Trophoblast cell (in vitro differentiated cells and primary cell): ENCODE measurements around the gene NUP88.

Source experiments
- DNase-seq, 2 donors: peaks; one replicate each; pipeline ENCODE4 v3.0.0-alpha.2; 2016
- H2AFZ ChIP-seq: 2 replicates; pipeline ENCODE4 v1.6.1; 2013; ENCODE audit warnings: low read length, moderate library complexity, mild to moderate bottlenecking; ENCODE audit not compliant: insufficient read depth, poor library complexity
- H2AK5ac ChIP-seq: 2 replicates; pipeline ENCODE4 v1.6.1; 2013; ENCODE audit warnings: mild to moderate bottlenecking, low read length
- H2BK120ac ChIP-seq: 2 replicates; pipeline ENCODE4 v1.6.1; 2013; ENCODE audit warnings: low read length, mild to moderate bottlenecking, moderate library complexity; ENCODE audit not compliant: insufficient read depth, poor library complexity
- H2BK12ac ChIP-seq: 2 replicates; pipeline ENCODE4 v1.6.1; 2013; ENCODE audit warnings: mild to moderate bottlenecking, low read length, moderate library complexity
- H2BK5ac ChIP-seq: 2 replicates; pipeline ENCODE4 v1.6.1; 2013; ENCODE audit warnings: low read length, low read depth, moderate library complexity, mild to moderate bottlenecking; ENCODE audit not compliant: poor library complexity
- H3K14ac ChIP-seq: 2 replicates; pipeline ENCODE4 v1.6.1; 2013; ENCODE audit warnings: mild to moderate bottlenecking, low read length
- H3K18ac ChIP-seq: 2 replicates; pipeline ENCODE4 v1.6.1; 2013; ENCODE audit warnings: mild to moderate bottlenecking, low read length
- H3K23ac ChIP-seq: 2 replicates; pipeline ENCODE4 v1.6.1; 2013; ENCODE audit warnings: low read length
- H3K27ac ChIP-seq: 2 replicates; pipeline ENCODE4 v1.5.1; 2013; ENCODE audit warnings: low read depth, mild to moderate bottlenecking, inconsistent platforms, low read length, moderate library complexity
- H3K27me3 ChIP-seq: 2 replicates; pipeline ENCODE4 v1.6.1; 2013; ENCODE audit warnings: inconsistent platforms, mild to moderate bottlenecking, low read length, moderate library complexity; ENCODE audit not compliant: insufficient read depth
- H3K36me3 ChIP-seq, 2 experiments: 1 replicate in 1 of 2; 2 replicates in 1 of 2; pipeline ENCODE4 v1.6.1; 2013; ENCODE audit warnings: low read length in 2 of 2, mild to moderate bottlenecking in 2 of 2, moderate library complexity in 1 of 2; ENCODE audit not compliant: insufficient read depth in 2 of 2, control insufficient read depth in 1 of 2
- H3K4ac ChIP-seq: 2 replicates; pipeline ENCODE4 v1.6.1; 2013; ENCODE audit warnings: low read depth, mild to moderate bottlenecking, low read length, moderate library complexity
- H3K4me1 ChIP-seq, 2 experiments: 1 replicate in 1 of 2; 2 replicates in 1 of 2; pipeline ENCODE4 v1.6.1; 2013; ENCODE audit warnings: low read length in 2 of 2, mild to moderate bottlenecking in 2 of 2, moderate library complexity in 1 of 2; ENCODE audit not compliant: insufficient read depth in 2 of 2, control insufficient read depth in 1 of 2
- H3K4me2 ChIP-seq: 2 replicates; pipeline ENCODE4 v1.6.1; 2013; ENCODE audit warnings: inconsistent platforms, mild to moderate bottlenecking, low read length, moderate library complexity
- H3K4me3 ChIP-seq: 2 replicates; pipeline ENCODE4 v1.5.1; 2013; ENCODE audit warnings: mild to moderate bottlenecking, low read depth, low read length, inconsistent platforms
- H3K79me1 ChIP-seq: one replicate; pipeline ENCODE4 v1.6.1; 2013; ENCODE audit warnings: low read length
- H3K79me2 ChIP-seq: 2 replicates; pipeline ENCODE4 v1.6.1; 2013; ENCODE audit warnings: low read length, mild to moderate bottlenecking; ENCODE audit not compliant: control insufficient read depth, insufficient read depth, poor library complexity
- H3K9ac ChIP-seq: 2 replicates; pipeline ENCODE4 v1.6.1; 2013; ENCODE audit warnings: mild to moderate bottlenecking, low read length
- H3K9me3 ChIP-seq: 2 replicates; pipeline ENCODE4 v1.6.1; 2013; ENCODE audit warnings: low read depth, mild to moderate bottlenecking, control low read depth, inconsistent platforms, low read length; ENCODE audit not compliant: insufficient read depth
- H4K12ac ChIP-seq: 2 replicates; pipeline ENCODE4 v1.6.1; 2013; ENCODE audit warnings: low read depth, mild to moderate bottlenecking, low read length, moderate library complexity
- H4K8ac ChIP-seq: 2 replicates; pipeline ENCODE4 v1.6.1; 2013; ENCODE audit warnings: low read depth, mild to moderate bottlenecking, low read length, moderate library complexity
- H4K91ac ChIP-seq: one replicate; pipeline ENCODE4 v1.6.1; 2013; ENCODE audit warnings: low read depth, mild to moderate bottlenecking, low read length, moderate library complexity
- WGBS: extraction: QIAGEN DNeasy Blood & Tissue Kit; methylation state at CpG from one replicate; pipeline ENCODE4 v1.1.7; 2013; ENCODE audit warnings: missing lambda C conversion rate; ENCODE audit not compliant: insufficient read length, insufficient coverage; ENCODE audit errors: extremely low coverage; 5-methylcytosine and 5-hydroxymethylcytosine counted together

The NUP88 gene

GRCh38 chr17:5410594-5411272 is 8.7 kb downstream of the NUP88 start:
- Histone ChIP-seq H4K91ac (no peak overlapping the region), H4K8ac (no peak overlapping the region), H4K12ac (no peak overlapping the region), H3K4ac (no peak overlapping the region), H3K36me3 (peaks cover 16 to 55% of the 10 kb centered on the region in 2 experiments), H2AK5ac (no peak overlapping the region), H3K27me3 (no peaks in the 10 kb centered on the region), H3K4me1 (no peaks in the 10 kb centered on the region), H2BK5ac (no peak overlapping the region), H3K14ac (no peak overlapping the region), H3K79me1 (no peaks in the 10 kb centered on the region), H2BK120ac (no peak overlapping the region), H3K79me2 (no peaks in the 10 kb centered on the region), H3K18ac (no peak overlapping the region), H2AFZ (no peak overlapping the region), H3K4me2 (no peak overlapping the region), H3K9me3 (no peaks in the 10 kb centered on the region), H3K4me3 (no peak overlapping the region), H3K23ac (no peak overlapping the region), H3K9ac (no peak overlapping the region), H2BK12ac (no peak overlapping the region), H3K27ac (no peak overlapping the region)
- WGBS, result no CpG with 5 or more reads among the region's 7 CpGs
- no peak for DNase-seq

DNA sequence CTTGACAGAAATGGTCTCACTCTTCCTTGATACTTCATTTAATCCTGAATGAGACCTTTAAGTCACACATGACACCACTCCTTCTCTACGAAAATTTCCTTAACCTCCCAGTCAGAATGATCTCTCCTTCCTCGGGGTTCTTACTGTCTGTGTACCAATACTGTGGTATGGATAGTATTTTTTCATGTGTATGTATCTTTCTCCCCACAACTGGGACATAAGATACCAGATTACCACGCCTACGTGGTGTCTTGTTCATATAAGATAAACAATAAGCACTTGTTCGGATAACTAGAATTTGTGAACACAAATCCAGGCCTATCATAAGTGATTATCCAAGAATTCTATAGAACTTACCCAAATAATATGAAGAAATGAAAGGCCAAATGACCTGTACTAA is 11.3 kb downstream of the NUP88 start:
- no peak overlapping the region for H3K27ac ChIP-seq
- H4K8ac ChIP-seq, result no peak overlapping the region
- no peaks in the 10 kb centered on the region for H3K27me3 ChIP-seq
- no peak overlapping the region for H2AFZ ChIP-seq
- DNase-seq, result no peak
- no peak overlapping the region for H3K23ac ChIP-seq
- H3K9ac ChIP-seq, result no peak overlapping the region
- H4K12ac ChIP-seq, result no peak overlapping the region
- H4K91ac ChIP-seq, result no peak overlapping the region
- peaks cover 12 to 56% of the 10 kb centered on the region in 2 experiments for H3K36me3 ChIP-seq
- no peak overlapping the region for H3K18ac ChIP-seq
- H3K4me3 ChIP-seq, result no peak overlapping the region
- no peak overlapping the region for H2BK5ac ChIP-seq
- no peak overlapping the region for H2BK120ac ChIP-seq
- no peak overlapping the region for H3K4ac ChIP-seq
- no peak overlapping the region for H3K14ac ChIP-seq
- no peaks in the 10 kb centered on the region for H3K4me1 ChIP-seq
- no peak overlapping the region for H3K4me2 ChIP-seq
- no CpG with 5 or more reads among the region's 5 CpGs for WGBS
- no peaks in the 10 kb centered on the region for H3K79me2 ChIP-seq
- no peak overlapping the region for H2AK5ac ChIP-seq
- H3K79me1 ChIP-seq, result no peaks in the 10 kb centered on the region
- no peak overlapping the region for H2BK12ac ChIP-seq
- H3K9me3 ChIP-seq, result no peaks in the 10 kb centered on the region

GRCh38 chr17:5405400-5405799 is 14.1 kb downstream of the NUP88 start:
- Histone ChIP-seq H3K18ac (no peak overlapping the region), H3K9ac (no peak overlapping the region), H2BK12ac (no peak overlapping the region), H3K9me3 (no peaks in the 10 kb centered on the region), H2BK5ac (no peak overlapping the region), H2BK120ac (no peak overlapping the region), H3K4me3 (no peak overlapping the region), H4K8ac (no peak overlapping the region), H3K79me1 (no peaks in the 10 kb centered on the region), H3K23ac (no peak overlapping the region), H3K27ac (no peak overlapping the region), H3K36me3 (peaks cover 19 to 53% of the 10 kb centered on the region in 2 experiments), H3K4me2 (no peak overlapping the region), H3K14ac (no peak overlapping the region), H3K27me3 (no peaks in the 10 kb centered on the region), H3K4me1 (no peaks in the 10 kb centered on the region), H4K91ac (no peak overlapping the region), H2AK5ac (no peak overlapping the region), H3K4ac (no peak overlapping the region), H3K79me2 (no peaks in the 10 kb centered on the region), H2AFZ (no peak overlapping the region), H4K12ac (no peak overlapping the region)
- no peak for DNase-seq
- WGBS, result no CpG with 5 or more reads among the region's 4 CpGs

GRCh38 chr17:5399767-5400166 is 19.7 kb downstream of the NUP88 start:
- DNase-seq, result no peak
- Histone ChIP-seq H3K9me3 (no peaks in the 10 kb centered on the region), H4K91ac (no peak overlapping the region), H2BK120ac (no peak overlapping the region), H3K36me3 (peaks cover 36 to 38% of the 10 kb centered on the region in 2 experiments), H2BK5ac (no peak overlapping the region), H3K79me2 (no peaks in the 10 kb centered on the region), H4K8ac (no peak overlapping the region), H4K12ac (no peak overlapping the region), H3K4ac (no peak overlapping the region), H3K4me1 (no peaks in the 10 kb centered on the region), H3K14ac (no peak overlapping the region), H3K4me3 (no peak overlapping the region), H2BK12ac (no peak overlapping the region), H3K4me2 (no peak overlapping the region), H3K23ac (no peak overlapping the region), H3K9ac (no peak overlapping the region), H3K18ac (no peak overlapping the region), H2AK5ac (no peak overlapping the region), H3K79me1 (no peaks in the 10 kb centered on the region), H3K27me3 (no peaks in the 10 kb centered on the region), H2AFZ (no peak overlapping the region), H3K27ac (no peak overlapping the region)
- no CpG with 5 or more reads among the region's 6 CpGs for WGBS
